Uterine smooth muscle cell (primary cell): ENCODE results near the gene FREY1. TPM values are rescaled to one million over a fixed set of nuclear protein-coding genes. Genes with fewer than 3 reads are reported as not detected.

Experiments
- total RNA-seq: library from RNA; depleted of rRNA; stranded (reverse); fragments of >200 nt; gene quantifications from 2 replicates; pipeline ENCODE4 v1.2.3, GENCODE V29; 2014

The FREY1 gene, protein sequence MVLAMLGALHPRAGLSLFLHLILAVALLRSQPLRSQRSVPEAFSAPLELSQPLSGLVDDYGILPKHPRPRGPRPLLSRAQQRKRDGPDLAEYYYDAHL
- 0.89 and 1.9 TPM in 2 replicates for total RNA-seq

DNA sequence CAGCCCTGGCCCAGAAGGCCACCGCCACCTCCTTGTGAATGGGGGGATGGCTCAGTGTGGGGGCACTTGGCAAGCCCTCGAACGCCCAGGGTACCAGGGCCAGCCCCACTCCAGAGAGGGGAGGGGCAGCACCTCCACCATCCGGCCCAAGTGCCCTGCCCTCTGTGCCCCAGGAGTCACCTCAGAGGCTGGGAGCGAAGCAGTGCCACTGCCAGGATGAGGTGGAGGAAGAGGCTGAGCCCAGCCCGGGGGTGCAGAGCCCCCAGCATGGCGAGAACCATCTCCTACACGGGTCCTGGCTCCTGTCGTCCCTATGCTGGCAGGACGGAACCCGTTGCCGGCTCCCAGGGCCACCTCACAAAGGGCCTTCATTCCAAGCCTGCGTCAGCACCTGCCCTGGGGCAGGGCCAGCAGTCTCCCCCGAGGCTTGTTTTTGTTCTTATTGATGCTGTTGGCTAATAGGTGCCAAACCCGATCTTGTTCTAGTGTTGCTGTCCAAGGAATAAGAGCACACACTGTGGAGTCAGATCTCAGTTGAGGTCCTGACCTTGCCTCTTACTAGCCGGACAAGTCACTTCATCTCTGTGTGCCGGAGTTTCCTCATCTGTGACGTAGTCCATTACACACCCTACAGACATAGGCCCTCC, at the start of gene FREY1:
FREY1 (minus strand) TSS at position 307 of the 647 bp plus-strand sequence; CDS start at position 281, 26 bp downstream.

DNA sequence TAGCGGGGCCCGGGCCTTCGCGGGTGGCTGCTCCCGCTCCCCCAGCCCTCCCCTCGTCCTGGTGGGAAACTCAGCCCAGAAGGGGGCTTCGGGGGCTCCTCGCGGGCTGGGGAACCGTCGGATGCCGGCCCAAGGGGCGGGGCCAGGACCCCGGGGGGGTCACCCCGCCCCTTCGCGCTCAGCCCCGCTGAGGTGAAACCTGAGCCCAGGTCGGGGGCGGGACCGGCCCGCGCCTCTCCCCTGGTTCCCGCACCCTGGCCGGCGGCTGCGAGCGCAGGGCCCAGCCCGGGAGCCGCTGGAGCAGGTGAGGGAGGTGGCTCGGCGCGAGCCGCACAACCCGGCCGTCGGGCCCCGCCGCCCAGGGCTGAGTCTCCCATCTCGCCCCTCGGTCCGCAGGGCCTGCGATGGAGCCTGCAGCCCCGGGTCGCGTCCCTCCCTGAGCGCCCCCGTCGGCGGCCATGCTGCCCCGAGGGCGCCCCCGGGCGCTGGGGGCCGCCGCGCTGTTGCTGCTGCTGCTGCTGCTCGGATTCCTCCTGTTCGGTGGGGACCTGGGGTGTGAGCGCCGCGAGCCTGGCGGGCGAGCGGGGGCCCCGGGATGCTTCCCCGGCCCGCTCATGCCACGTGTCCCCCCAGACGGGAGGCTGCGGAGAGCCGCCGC, 15.5 kb upstream of the FREY1 start, which contains the start of gene LARGE2:
LARGE2 (plus strand) TSS at position 232 of the 658 bp plus-strand sequence; CDS start at position 459, 227 bp downstream.

DNA sequence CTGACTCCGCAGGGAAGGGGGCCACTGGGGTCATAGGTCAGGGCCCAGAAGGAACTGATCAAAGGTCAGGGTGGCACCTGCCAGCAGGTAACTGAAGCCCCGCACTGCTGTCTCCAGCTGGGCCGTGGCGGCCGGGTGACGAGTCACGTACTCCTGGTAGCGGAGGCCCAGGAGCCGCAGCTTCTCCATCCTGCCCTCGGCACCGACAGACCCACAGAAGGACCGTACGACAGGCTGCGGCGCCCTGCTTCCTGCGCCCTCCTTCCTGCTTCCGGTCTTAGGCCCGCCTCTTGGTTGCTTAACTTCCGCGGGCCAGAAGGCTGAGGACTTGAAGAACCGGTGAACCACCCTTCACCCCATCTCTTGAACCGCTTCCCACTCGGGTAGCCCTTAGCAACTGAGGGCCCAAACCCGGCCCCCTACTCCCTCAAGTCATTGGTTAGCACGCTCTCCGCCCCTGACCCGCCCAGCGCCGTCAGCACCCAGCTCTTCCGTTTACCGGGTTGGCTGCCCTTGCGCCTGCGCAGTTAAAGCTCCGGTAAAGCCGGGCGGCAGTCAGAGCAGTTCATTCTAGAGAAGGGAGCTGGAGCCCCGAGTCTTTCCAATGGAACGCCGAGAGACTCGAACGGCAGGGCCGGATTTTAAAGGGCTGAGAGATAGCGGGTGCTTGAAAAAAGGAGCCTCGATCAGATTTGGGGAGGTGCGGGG, 10.7 kb upstream of the FREY1 start, which contains the start of gene PEX16:
PEX16 (minus strand) TSS at position 255 of the 708 bp plus-strand sequence; CDS start at position 189, 66 bp downstream.

DNA sequence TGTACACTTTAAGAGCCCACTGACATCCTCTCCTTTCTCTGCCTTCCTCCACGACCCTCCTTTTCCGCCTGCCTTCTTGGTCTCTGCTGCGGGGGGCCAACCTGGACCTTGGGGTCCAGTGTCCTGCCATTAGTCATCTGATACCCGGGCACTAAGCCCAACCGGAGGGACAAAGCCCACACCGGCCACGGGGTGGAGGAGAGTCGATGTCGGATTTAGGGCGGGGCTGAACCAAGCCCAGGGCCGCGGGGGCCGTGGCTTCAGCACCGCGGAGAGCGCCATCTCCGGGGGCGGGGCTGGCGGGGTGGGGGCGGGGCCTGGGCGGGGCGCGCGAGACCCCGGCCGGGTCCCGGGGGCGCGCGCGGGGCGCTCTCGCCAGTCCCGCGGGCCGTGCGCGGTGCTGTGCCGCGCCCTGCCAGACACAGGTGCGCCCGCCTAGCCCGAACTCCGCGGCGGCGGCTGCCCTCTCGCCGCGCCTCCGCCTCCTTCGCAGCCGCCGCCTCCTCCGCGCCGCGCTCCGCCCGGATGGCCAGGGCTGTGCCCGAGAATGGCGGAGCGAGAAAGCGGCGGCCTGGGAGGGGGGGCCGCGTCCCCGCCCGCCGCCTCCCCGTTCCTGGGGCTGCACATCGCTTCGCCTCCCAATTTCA, 21.7 kb downstream of the FREY1 start, which contains the start of gene MAPK8IP1:
MAPK8IP1 (plus strand) TSS at position 378 of the 647 bp plus-strand sequence; CDS start at position 548, 170 bp downstream.

Other genes starting within 250 kb of the FREY1 start
- gene CHST1, start 241.6 kb downstream of the FREY1 start, total RNA-seq, result 0.89 and 1.7 TPM in 2 replicates
- 8.6 and 9.3 TPM in 2 replicates for gene SLC35C1, start 102.1 kb downstream of the FREY1 start, total RNA-seq
- 18.0 and 18.7 TPM in 2 replicates for gene CRY2, start 59.8 kb downstream of the FREY1 start, total RNA-seq
- gene MAPK8IP1, start 21.6 kb downstream of the FREY1 start, total RNA-seq, result 10.1 and 12.3 TPM in 2 replicates
- gene PEX16, start 10.6 kb upstream of the FREY1 start, total RNA-seq, result 27.4 and 30.1 TPM in 2 replicates
- not detected in 2 replicates for gene LARGE2, start 15.4 kb upstream of the FREY1 start, total RNA-seq
- gene PHF21A, start 214.2 kb upstream of the FREY1 start, total RNA-seq, result 8.7 and 12.6 TPM in 2 replicates